Measurements from ENCODE around the gene MYO1D.

DNA sequence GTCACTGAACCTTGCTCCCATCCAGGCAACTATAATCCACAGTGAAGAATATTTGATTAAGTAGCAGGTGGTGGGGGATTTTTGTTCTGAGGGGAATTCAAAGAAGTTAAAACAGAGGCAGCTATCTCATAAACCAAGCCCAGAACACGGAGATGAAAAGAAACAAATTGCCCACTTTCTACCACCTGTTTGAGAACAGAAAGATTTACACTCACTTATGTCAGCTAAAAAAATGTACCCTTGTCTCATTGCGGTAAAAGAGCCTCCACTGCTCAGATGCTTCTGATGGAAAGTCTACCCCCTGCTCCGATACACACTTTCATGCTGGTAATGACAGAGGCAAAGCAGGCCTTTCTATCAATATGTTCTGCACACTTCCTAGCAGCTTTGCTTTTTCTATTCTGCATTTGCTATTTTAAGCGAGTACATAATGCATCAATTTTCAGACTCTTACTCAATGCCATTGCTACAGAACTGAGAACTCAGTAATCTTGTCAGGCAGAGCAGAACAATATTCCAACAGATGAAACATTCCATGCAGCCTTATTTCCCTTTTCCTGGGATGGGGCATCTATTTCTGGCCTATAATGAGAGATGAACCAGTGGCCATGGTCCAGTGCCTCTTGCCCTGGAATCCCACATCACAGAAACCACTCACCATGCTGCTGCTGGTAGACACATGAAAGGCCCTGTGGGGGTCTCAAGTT lies 361.1 kb downstream of the MYO1D start:
- TF ChIP-seq, protein P1, sequence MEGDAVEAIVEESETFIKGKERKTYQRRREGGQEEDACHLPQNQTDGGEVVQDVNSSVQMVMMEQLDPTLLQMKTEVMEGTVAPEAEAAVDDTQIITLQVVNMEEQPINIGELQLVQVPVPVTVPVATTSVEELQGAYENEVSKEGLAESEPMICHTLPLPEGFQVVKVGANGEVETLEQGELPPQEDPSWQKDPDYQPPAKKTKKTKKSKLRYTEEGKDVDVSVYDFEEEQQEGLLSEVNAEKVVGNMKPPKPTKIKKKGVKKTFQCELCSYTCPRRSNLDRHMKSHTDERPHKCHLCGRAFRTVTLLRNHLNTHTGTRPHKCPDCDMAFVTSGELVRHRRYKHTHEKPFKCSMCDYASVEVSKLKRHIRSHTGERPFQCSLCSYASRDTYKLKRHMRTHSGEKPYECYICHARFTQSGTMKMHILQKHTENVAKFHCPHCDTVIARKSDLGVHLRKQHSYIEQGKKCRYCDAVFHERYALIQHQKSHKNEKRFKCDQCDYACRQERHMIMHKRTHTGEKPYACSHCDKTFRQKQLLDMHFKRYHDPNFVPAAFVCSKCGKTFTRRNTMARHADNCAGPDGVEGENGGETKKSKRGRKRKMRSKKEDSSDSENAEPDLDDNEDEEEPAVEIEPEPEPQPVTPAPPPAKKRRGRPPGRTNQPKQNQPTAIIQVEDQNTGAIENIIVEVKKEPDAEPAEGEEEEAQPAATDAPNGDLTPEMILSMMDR (IDR thresholded peaks at IDR 0.05) = no peak
- no peak for TF ChIP-seq EZH2 (IDR thresholded peaks at IDR 0.05; ENCODE audit: borderline replicate concordance, insufficient read depth, low read depth, low read length, poor library complexity, severe bottlenecking)
